Activated T-cell treated with anti-CD3 and anti-CD28 coated beads, Interleukin-2, amount 50 U/mL, for 24 hours (primary cell): Measurements from ENCODE around the gene GPR55.

Source experiments
- DNase-seq: peaks from one replicate; pipeline ENCODE4 v3.0.0-alpha.2; 2020
- H3K27ac Mint-ChIP-seq: 2 replicates; pipeline ENCODE4 v1.8.0; 2020; ENCODE audit warnings: mild to moderate bottlenecking, mixed read lengths
- H3K27me3 Mint-ChIP-seq: 2 replicates; pipeline ENCODE4 v1.8.0; 2020; ENCODE audit warnings: mixed read lengths
- H3K36me3 Mint-ChIP-seq: 2 replicates; pipeline ENCODE4 v1.8.0; 2020; ENCODE audit warnings: low read depth, mixed read lengths
- H3K4me1 Mint-ChIP-seq: 2 replicates; pipeline ENCODE4 v1.8.0; 2020; ENCODE audit warnings: low read depth, mixed read lengths
- H3K4me3 Mint-ChIP-seq: 2 replicates; pipeline ENCODE4 v1.8.0; 2020; ENCODE audit warnings: mild to moderate bottlenecking, moderate library complexity, mixed read lengths
- H3K9me3 Mint-ChIP-seq: 2 replicates; pipeline ENCODE4 v1.8.0; 2020; ENCODE audit warnings: mixed read lengths

Gene GPR55

DNA sequence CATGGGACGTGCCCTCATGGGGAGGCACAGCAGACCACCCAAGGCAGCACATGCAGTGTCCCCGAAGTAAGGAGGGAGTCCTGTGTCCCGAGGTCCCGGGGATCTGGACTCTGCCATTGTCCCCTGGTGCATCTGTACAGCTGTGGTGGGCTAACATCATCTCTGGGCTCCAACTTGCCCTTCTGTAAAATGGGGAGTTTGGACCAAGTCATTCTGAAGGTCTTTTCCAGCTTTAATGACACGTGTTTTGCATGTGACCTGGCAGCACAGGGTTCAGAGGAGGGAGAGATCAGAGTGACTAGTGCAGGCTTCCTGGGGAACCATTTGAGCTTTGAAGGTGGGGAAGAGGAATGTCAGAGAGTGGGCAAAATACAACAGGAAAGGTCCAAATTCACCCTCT, 38.8 kb downstream of the GPR55 start:
- no peaks in the 10 kb centered on the region for H3K9me3 Mint-ChIP-seq
- no peak overlapping the region for H3K27ac Mint-ChIP-seq
- no peak for DNase-seq
- H3K36me3 Mint-ChIP-seq: no peaks in the 10 kb centered on the region
- H3K4me1 Mint-ChIP-seq: peaks cover 18% of the 10 kb centered on the region
- peaks cover 5% of the 10 kb centered on the region for H3K27me3 Mint-ChIP-seq
- H3K4me3 Mint-ChIP-seq: no peak overlapping the region

GRCh38 chr2:230885463-230886130, 39.4 kb downstream of the GPR55 start:
- Mint-ChIP-seq H3K4me1 (peaks cover 16% of the 10 kb centered on the region), H3K27me3 (peaks cover 4% of the 10 kb centered on the region), H3K27ac (no peak overlapping the region), H3K36me3 (no peaks in the 10 kb centered on the region), H3K9me3 (no peaks in the 10 kb centered on the region), H3K4me3 (no peak overlapping the region)
- no peak for DNase-seq

DNA sequence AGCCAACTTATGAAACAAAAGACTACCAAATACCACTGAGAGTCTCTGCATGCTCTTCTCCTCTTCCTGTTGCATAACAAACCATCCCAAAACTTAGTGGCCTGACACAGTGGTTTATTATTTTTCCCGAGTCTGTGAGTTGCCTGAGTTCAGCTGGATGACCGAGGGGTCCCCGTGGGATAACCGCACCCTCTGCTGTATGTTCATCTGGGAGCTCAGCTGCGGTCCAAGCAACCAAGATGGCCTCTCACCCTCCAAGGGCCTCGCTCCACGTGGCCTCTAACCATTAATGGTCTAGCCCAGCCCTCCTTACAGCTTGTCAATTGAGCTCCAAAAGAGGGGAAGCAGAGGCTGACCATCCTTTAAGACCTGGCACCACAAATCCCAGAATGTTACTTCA, 43.2 kb downstream of the GPR55 start:
- Mint-ChIP-seq H3K27ac (no peak overlapping the region), H3K4me3 (no peak overlapping the region)

DNA sequence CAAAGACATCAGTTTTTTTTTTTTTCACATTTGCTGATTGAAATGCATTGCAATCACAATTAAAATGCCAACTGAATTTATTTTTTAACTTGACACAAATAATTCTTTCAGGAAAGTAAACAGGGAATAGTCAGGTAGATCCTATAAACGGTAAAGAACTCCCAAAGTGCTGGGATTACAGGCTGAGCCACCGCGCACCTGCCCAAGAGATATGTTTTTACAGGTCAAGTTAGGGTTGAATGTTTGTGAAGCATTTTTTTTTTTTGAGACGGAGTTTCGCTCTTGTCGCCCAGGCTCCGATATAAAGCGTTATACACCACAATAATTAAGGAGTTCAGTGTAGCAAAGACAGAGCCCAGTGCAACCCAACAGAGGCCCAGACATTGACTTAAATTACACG, 45.2 kb downstream of the GPR55 start:
- Mint-ChIP-seq H3K4me3 (no peak overlapping the region), H3K27ac (no peak overlapping the region), H3K9me3 (no peaks in the 10 kb centered on the region), H3K36me3 (peaks cover 24% of the 10 kb centered on the region), H3K4me1 (peaks cover 31% of the 10 kb centered on the region), H3K27me3 (no peaks in the 10 kb centered on the region)
- DNase-seq: no peak

More for the DNA sequence above, 43.2 kb downstream of the GPR55 start:
- Mint-ChIP-seq H3K36me3 (peaks cover 14% of the 10 kb centered on the region), H3K9me3 (no peaks in the 10 kb centered on the region), H3K4me1 (peaks cover 34% of the 10 kb centered on the region), H3K27me3 (no peaks in the 10 kb centered on the region)
- no peak for DNase-seq

DNA sequence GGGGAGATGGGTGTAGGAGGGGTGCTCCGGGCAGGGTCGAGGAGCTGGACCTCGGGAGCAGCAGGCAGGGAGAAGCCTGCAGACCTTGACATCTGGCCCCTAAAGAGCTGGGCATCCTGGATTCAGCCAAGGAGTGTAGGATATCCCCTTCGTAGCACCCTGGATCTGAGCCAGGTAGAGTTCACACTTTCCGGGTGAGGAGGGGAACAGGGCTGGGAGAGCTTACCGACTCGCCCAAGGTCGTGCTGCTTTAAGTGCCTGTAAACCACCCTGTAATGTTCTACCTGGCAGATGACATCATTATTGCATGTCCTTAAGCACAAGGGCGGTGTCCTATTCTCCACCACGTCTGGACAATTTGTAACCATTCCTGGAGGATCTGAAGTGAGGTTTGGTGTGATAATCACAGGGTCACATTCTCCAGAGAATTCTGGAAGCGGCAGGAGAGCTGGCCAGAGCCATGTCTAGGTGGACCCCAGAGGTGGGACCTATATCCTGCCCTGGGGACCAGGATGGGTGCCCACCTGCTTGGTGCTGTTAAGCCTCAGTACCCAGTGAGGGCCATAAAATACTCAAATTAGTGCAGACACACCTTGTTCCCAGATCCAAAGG, 45.7 kb downstream of the GPR55 start:
- Mint-ChIP-seq H3K27me3 (no peaks in the 10 kb centered on the region), H3K27ac (no peak overlapping the region), H3K9me3 (no peaks in the 10 kb centered on the region), H3K4me3 (no peak overlapping the region), H3K36me3 (peaks cover 24% of the 10 kb centered on the region), H3K4me1 (peaks cover 35% of the 10 kb centered on the region)
- DNase-seq: no peak

GRCh38 chr2:230878599-230879188, 46.3 kb downstream of the GPR55 start:
- H3K4me1 Mint-ChIP-seq: peaks cover 37% of the 10 kb centered on the region
- DNase-seq: no peak
- H3K27ac Mint-ChIP-seq: no peak overlapping the region
- H3K36me3 Mint-ChIP-seq: peaks cover 24% of the 10 kb centered on the region
- no peak overlapping the region for H3K4me3 Mint-ChIP-seq
- H3K27me3 Mint-ChIP-seq: no peaks in the 10 kb centered on the region
- H3K9me3 Mint-ChIP-seq: no peaks in the 10 kb centered on the region

- Mint-ChIP-seq H3K4me1 (peaks cover 38% of the 10 kb centered on the region), H3K4me3 (peak overlapping the region; percentile 28), H3K9me3 (no peaks in the 10 kb centered on the region), H3K36me3 (peaks cover 24% of the 10 kb centered on the region), H3K27ac (peak overlapping the region; percentile 71), H3K27me3 (no peaks in the 10 kb centered on the region)
- DNase-seq: peak; percentile 50
Measured at GRCh38 chr2:230877759-230878598, 47.1 kb downstream of the GPR55 start.

- peak; percentile 44 for DNase-seq
- Mint-ChIP-seq H3K27ac (peak overlapping the region; percentile 71), H3K4me3 (peak overlapping the region; percentile 28), H3K9me3 (no peaks in the 10 kb centered on the region), H3K36me3 (peaks cover 24% of the 10 kb centered on the region), H3K4me1 (peaks cover 46% of the 10 kb centered on the region), H3K27me3 (no peaks in the 10 kb centered on the region)
Measured at GRCh38 chr2:230877116-230877758, 47.8 kb downstream of the GPR55 start.

DNA sequence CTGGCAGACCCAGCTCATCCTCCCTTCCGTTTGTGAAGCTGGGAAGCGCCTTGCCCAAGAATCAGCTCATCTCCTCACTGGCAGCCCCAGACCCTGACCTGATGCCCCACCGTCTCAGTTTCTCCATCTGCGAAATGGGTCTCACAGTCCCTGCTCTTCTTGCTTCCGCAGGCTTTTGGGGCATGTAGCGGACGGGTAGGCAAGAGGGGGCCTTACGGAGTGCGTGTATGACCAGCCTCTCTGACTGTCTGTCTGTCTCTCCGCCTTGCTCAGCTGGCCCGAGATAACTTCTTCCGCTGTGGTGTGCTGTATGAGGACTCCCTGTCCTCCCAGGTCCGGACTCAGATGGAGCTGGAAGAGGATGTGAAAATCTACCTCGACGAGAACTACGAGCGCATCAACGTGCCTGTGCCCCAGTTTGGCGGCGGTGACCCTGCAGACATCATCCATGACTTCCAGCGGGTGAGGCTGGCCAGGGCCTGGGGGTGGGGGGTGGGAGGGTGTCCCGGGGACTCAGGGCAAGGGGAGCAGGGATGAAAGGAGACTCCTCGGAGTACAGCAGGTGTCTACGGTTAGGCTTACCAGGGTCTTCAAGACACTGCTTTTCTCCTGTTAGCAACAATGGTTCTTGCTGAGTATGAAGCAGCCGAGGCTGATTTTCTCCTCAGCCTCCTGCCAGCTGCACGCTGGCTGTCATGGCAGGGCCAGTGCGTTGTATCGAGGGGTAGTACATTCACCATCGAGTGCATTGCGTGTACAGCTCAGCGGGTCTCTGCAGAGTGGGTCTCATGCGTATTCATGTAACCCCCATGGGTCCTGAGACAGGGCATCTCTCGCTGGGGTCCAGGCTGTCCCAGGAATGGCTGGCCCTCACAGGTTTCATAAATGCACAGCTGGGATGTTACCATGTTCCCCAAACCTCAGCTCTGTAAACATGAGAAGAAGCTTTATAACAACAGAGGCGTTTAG, 49.4 kb downstream of the GPR55 start:
- Mint-ChIP-seq H3K4me3 (no peak overlapping the region), H3K27me3 (no peaks in the 10 kb centered on the region), H3K9me3 (no peaks in the 10 kb centered on the region), H3K27ac (no peak overlapping the region), H3K36me3 (peaks cover 24% of the 10 kb centered on the region), H3K4me1 (peaks cover 48% of the 10 kb centered on the region)
- no peak for DNase-seq

DNA sequence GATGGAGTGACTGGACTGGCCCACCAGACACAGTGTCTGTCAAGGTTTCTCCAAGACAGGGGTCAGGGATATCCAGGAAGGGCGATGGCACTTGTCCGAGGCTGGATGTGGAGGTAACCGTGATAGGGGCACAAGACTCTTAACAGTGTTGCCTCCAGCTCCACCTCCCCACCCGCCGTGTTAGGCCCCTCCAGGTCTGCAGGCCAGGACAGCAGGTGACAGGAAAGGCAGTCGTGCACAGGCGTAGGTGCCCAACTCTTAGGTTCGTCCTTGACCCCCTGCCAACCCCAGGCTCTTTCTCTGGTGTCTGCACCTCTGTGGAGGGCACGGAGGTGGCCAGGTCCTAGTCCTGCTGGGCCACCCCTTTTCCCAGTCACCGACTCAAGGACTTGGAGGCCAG, 50.2 kb downstream of the GPR55 start:
- Mint-ChIP-seq H3K4me1 (peaks cover 55% of the 10 kb centered on the region), H3K4me3 (no peak overlapping the region), H3K9me3 (no peaks in the 10 kb centered on the region), H3K27ac (no peak overlapping the region), H3K36me3 (peaks cover 24% of the 10 kb centered on the region), H3K27me3 (no peaks in the 10 kb centered on the region)
- DNase-seq: no peak

GRCh38 chr2:230874456-230874855, 50.6 kb downstream of the GPR55 start:
- Mint-ChIP-seq H3K36me3 (peaks cover 23% of the 10 kb centered on the region), H3K27ac (peak overlapping the region; percentile 38), H3K4me3 (no peak overlapping the region), H3K4me1 (peaks cover 57% of the 10 kb centered on the region), H3K27me3 (no peaks in the 10 kb centered on the region), H3K9me3 (no peaks in the 10 kb centered on the region)
- peak; percentile 30 for DNase-seq

GRCh38 chr2:230873661-230874401, 51.2 kb downstream of the GPR55 start:
- DNase-seq: peak; percentile 41
- no peak overlapping the region for H3K4me3 Mint-ChIP-seq
- H3K36me3 Mint-ChIP-seq: peaks cover 17% of the 10 kb centered on the region
- no peaks in the 10 kb centered on the region for H3K27me3 Mint-ChIP-seq
- H3K27ac Mint-ChIP-seq: peak overlapping the region; percentile 38
- H3K9me3 Mint-ChIP-seq: no peaks in the 10 kb centered on the region
- H3K4me1 Mint-ChIP-seq: peaks cover 59% of the 10 kb centered on the region
